Measurements from ENCODE around the gene TLNRD1.

Gene TLNRD1

GRCh38 chr15:81000144-81000623, 539 bp upstream of the TLNRD1 start:
- no peak for DNase-seq
- peak overlapping the region; percentile 56 for H2AFZ ChIP-seq (ENCODE audit: low read length)
- TF ChIP-seq EZH2 (optimal IDR thresholded peaks at IDR 0.05; ENCODE audit: low read depth, low read length) (no peak), EZH2phosphoT487 (IDR thresholded peaks at IDR 0.05; ENCODE audit: low read length) (no peak), CTCF (IDR thresholded peaks at IDR 0.05; ENCODE audit: low read length) (no peak)

GRCh38 chr15:81001152-81002008, 657 bp downstream of the TLNRD1 start:
- H3K4me2 ChIP-seq (ENCODE audit: low read depth, low read length): peak overlapping the region; percentile 87; the same call in 1 of the 2 replicates
- no peaks in the 10 kb centered on the region for H4K20me1 ChIP-seq (ENCODE audit: insufficient read depth, low read length)
- peak; percentile 63 for DNase-seq
- peak overlapping the region; percentile 56; the same call in 1 of the 2 replicates for H2AFZ ChIP-seq (ENCODE audit: low read length)
- no peaks in the 10 kb centered on the region for H3K9me3 ChIP-seq (replicated peaks; ENCODE audit: insufficient read depth, low read length)
- no peaks in the 10 kb centered on the region for H3K9me2 ChIP-seq (replicated peaks; ENCODE audit: insufficient read depth, low read length)
- TF ChIP-seq EZH2 (optimal IDR thresholded peaks at IDR 0.05; ENCODE audit: low read depth, low read length): no peak
- no peak for TF ChIP-seq EZH2phosphoT487 (IDR thresholded peaks at IDR 0.05; ENCODE audit: low read length)
- TF ChIP-seq CTCF (IDR thresholded peaks at IDR 0.05; ENCODE audit: low read length): no peak
- no peaks in the 10 kb centered on the region for H3K27me3 ChIP-seq (replicated peaks; ENCODE audit: insufficient read depth, low read length)
- H3K27ac ChIP-seq (ENCODE audit: low read length): peak overlapping the region; percentile 87
- H3K36me3 ChIP-seq (replicated peaks; ENCODE audit: insufficient read depth, low read length): no peaks in the 10 kb centered on the region
- peak overlapping the region; percentile 94 for H3K9ac ChIP-seq (ENCODE audit: low read length)
- H3K79me2 ChIP-seq (ENCODE audit: low read length): peaks cover 55% of the 10 kb centered on the region
- peaks cover 14% of the 10 kb centered on the region for H3K4me1 ChIP-seq (ENCODE audit: low read length)
- peaks cover 26% of the 10 kb centered on the region for H3F3A ChIP-seq (ENCODE audit: insufficient read depth, low read length)
- peak overlapping the region; percentile 75 for H3K4me3 ChIP-seq (ENCODE audit: low read length)

More at GRCh38 chr15:81000144-81000623, 539 bp upstream of the TLNRD1 start:
- Histone ChIP-seq H3K4me2 (ENCODE audit: low read depth, low read length) (peak overlapping the region; percentile 87), H3K27me3 (replicated peaks; ENCODE audit: insufficient read depth, low read length) (no peaks in the 10 kb centered on the region), H3F3A (ENCODE audit: insufficient read depth, low read length) (peaks cover 26% of the 10 kb centered on the region), H3K4me3 (ENCODE audit: low read length) (peak overlapping the region; percentile 75), H3K9me3 (replicated peaks; ENCODE audit: insufficient read depth, low read length) (no peaks in the 10 kb centered on the region), H3K27ac (ENCODE audit: low read length) (peak overlapping the region; percentile 87), H3K4me1 (ENCODE audit: low read length) (peaks cover 21% of the 10 kb centered on the region), H4K20me1 (ENCODE audit: insufficient read depth, low read length) (no peaks in the 10 kb centered on the region), H3K9ac (ENCODE audit: low read length) (peak overlapping the region; percentile 94), H3K36me3 (replicated peaks; ENCODE audit: insufficient read depth, low read length) (no peaks in the 10 kb centered on the region), H3K79me2 (ENCODE audit: low read length) (peaks cover 44% of the 10 kb centered on the region), H3K9me2 (replicated peaks; ENCODE audit: insufficient read depth, low read length) (no peaks in the 10 kb centered on the region)

GRCh38 chr15:81002009-81002330, 1.2 kb downstream of the TLNRD1 start:
- Histone ChIP-seq H3K4me1 (ENCODE audit: low read length) (peaks cover 14% of the 10 kb centered on the region), H3K9me3 (replicated peaks; ENCODE audit: insufficient read depth, low read length) (no peaks in the 10 kb centered on the region), H3K79me2 (ENCODE audit: low read length) (peaks cover 58% of the 10 kb centered on the region), H3F3A (ENCODE audit: insufficient read depth, low read length) (peaks cover 26% of the 10 kb centered on the region), H3K4me2 (ENCODE audit: low read depth, low read length) (peak overlapping the region; percentile 74), H3K4me3 (ENCODE audit: low read length) (peak overlapping the region; percentile 75), H3K9me2 (replicated peaks; ENCODE audit: insufficient read depth, low read length) (no peaks in the 10 kb centered on the region), H3K9ac (ENCODE audit: low read length) (peak overlapping the region; percentile 94), H2AFZ (ENCODE audit: low read length) (0 out of 2 replicates have a peak overlapping the region, but pooled peaks have one; percentile 7), H3K27ac (ENCODE audit: low read length) (peak overlapping the region; percentile 87; the same call in 1 of the 2 replicates), H3K27me3 (replicated peaks; ENCODE audit: insufficient read depth, low read length) (no peaks in the 10 kb centered on the region), H4K20me1 (ENCODE audit: insufficient read depth, low read length) (no peaks in the 10 kb centered on the region), H3K36me3 (replicated peaks; ENCODE audit: insufficient read depth, low read length) (no peaks in the 10 kb centered on the region)
- TF ChIP-seq EZH2 (optimal IDR thresholded peaks at IDR 0.05; ENCODE audit: low read depth, low read length) (no peak), CTCF (IDR thresholded peaks at IDR 0.05; ENCODE audit: low read length) (no peak), EZH2phosphoT487 (IDR thresholded peaks at IDR 0.05; ENCODE audit: low read length) (no peak)
- no peak for DNase-seq
